Hematopoietic multipotent progenitor cell treated with erythropoietin and hydrocortisone succinate and interleukin-3 and kit ligand, for 15 days (in vitro differentiated cells): Measurements from ENCODE around the gene CORO1C.
"Not testable (repeated sequence)": the region's sequence is repeated elsewhere in the genome, so short reads cannot be mapped to it uniquely, and the experiment has no call there.

Experiments used
- DNase-seq: peaks from one replicate; pipeline ENCODE4 v3.0.0-alpha.2; 2015; ENCODE audit warnings: low spot score

The CORO1C gene

GRCh38 chr12:108672054-108672453 is 59.3 kb downstream of the CORO1C start:
- DNase-seq, result no peak

- DNase-seq, result no peak
Measured at GRCh38 chr12:108671110-108671509, 60.2 kb downstream of the CORO1C start.

GRCh38 chr12:108670066-108670631 is 61.2 kb downstream of the CORO1C start:
- DNase-seq, result no peak

- no peak for DNase-seq
Measured at GRCh38 chr12:108668542-108668941, 62.8 kb downstream of the CORO1C start.

- no peak for DNase-seq
Measured at GRCh38 chr12:108668063-108668462, 63.3 kb downstream of the CORO1C start.

- no peak for DNase-seq
Measured at GRCh38 chr12:108667349-108667748, 64.0 kb downstream of the CORO1C start.

- DNase-seq, result no peak
Measured at GRCh38 chr12:108666401-108666881, 64.9 kb downstream of the CORO1C start.

GRCh38 chr12:108665608-108666202 is 65.6 kb downstream of the CORO1C start:
- DNase-seq, result no peak

GRCh38 chr12:108664338-108665258 is 66.7 kb downstream of the CORO1C start:
- peak; percentile 87 for DNase-seq

- no peak for DNase-seq
Measured at GRCh38 chr12:108663324-108664015, 67.8 kb downstream of the CORO1C start.

- DNase-seq, result not testable (repeated sequence)
Measured at GRCh38 chr12:108658115-108658514, 73.2 kb downstream of the CORO1C start.

- DNase-seq, result no peak
Measured at GRCh38 chr12:108657130-108657745, 74.1 kb downstream of the CORO1C start.

GRCh38 chr12:108656247-108656646 is 75.1 kb downstream of the CORO1C start:
- DNase-seq, result not testable (repeated sequence)

GRCh38 chr12:108655812-108656175 is 75.5 kb downstream of the CORO1C start:
- not testable (repeated sequence) for DNase-seq

- DNase-seq, result not testable (repeated sequence)
Measured at GRCh38 chr12:108654622-108655021, 76.7 kb downstream of the CORO1C start.

GRCh38 chr12:108653922-108654321 is 77.4 kb downstream of the CORO1C start:
- DNase-seq, result no peak

GRCh38 chr12:108653082-108653516 is 78.2 kb downstream of the CORO1C start:
- no peak for DNase-seq

GRCh38 chr12:108650083-108650482 is 81.2 kb downstream of the CORO1C start:
- no peak for DNase-seq

GRCh38 chr12:108649669-108650068 is 81.6 kb downstream of the CORO1C start:
- DNase-seq, result no peak

GRCh38 chr12:108649126-108649525 is 82.2 kb downstream of the CORO1C start:
- no peak for DNase-seq

- DNase-seq, result no peak
Measured at GRCh38 chr12:108648371-108648770, 82.9 kb downstream of the CORO1C start.
